ENCODE results near the gene CHCHD3. TPM values are rescaled to one million over a fixed set of nuclear protein-coding genes. Genes with fewer than 3 reads are reported as not detected.

The CHCHD3 gene
- total RNA-seq, 4 donors from 2014 or later, result 27.9 to 39.0 (median 34.5) TPM

- DNase-seq (ENCODE audit: low spot score in 2 of 2), result no peak
- H3K4me3 ChIP-seq (ENCODE audit: low read depth, poor library complexity, severe bottlenecking), result no peak overlapping the region
- intact Hi-C loops (cut with DNase I; ENCODE audit: low total_unique reads), result no loop called here
- no peak for TF ChIP-seq POLR2A (IDR thresholded peaks at IDR 0.05)
- no peak for TF ChIP-seq CTCF (IDR thresholded peaks at IDR 0.05)
Observed at GRCh38 chr7:133015888-133016287, 66.0 kb downstream of the CHCHD3 start.

- TF ChIP-seq CTCF (IDR thresholded peaks at IDR 0.05), result no peak
- TF ChIP-seq POLR2A (IDR thresholded peaks at IDR 0.05), result no peak
- no peak overlapping the region for H3K4me3 ChIP-seq (ENCODE audit: low read depth, poor library complexity, severe bottlenecking)
- intact Hi-C loops (cut with DNase I; ENCODE audit: low total_unique reads), result no loop called here
- WGBS, 2 donors, result 96 to 97% methylated on average over 5 of the region's 5 CpGs
- DNase-seq (ENCODE audit: low spot score in 2 of 2), result no peak
Observed at GRCh38 chr7:133011746-133012145, 70.1 kb downstream of the CHCHD3 start.

GRCh38 chr7:133009426-133010252, 72.3 kb downstream of the CHCHD3 start:
- DNase-seq (ENCODE audit: low spot score in 2 of 2), result no peak
- TF ChIP-seq CTCF (IDR thresholded peaks at IDR 0.05), result no peak
- no peak for TF ChIP-seq POLR2A (IDR thresholded peaks at IDR 0.05)
- H3K4me3 ChIP-seq (ENCODE audit: low read depth, poor library complexity, severe bottlenecking), result no peak overlapping the region
- WGBS, 2 donors, result 84 to 88% methylated on average over 7 of the region's 7 CpGs
- intact Hi-C loops (cut with DNase I; ENCODE audit: low total_unique reads), result no loop called here

- H3K4me3 ChIP-seq (ENCODE audit: low read depth, poor library complexity, severe bottlenecking), result no peak overlapping the region
- 70 to 75% methylated on average over 3 of the region's 3 CpGs for WGBS, 2 donors
- intact Hi-C loops (cut with DNase I; ENCODE audit: low total_unique reads), result no loop called here
- no peak for DNase-seq (ENCODE audit: low spot score in 2 of 2)
- TF ChIP-seq POLR2A (IDR thresholded peaks at IDR 0.05), result no peak
- no peak for TF ChIP-seq CTCF (IDR thresholded peaks at IDR 0.05)
Observed at GRCh38 chr7:133007961-133008360, 73.9 kb downstream of the CHCHD3 start.

DNA sequence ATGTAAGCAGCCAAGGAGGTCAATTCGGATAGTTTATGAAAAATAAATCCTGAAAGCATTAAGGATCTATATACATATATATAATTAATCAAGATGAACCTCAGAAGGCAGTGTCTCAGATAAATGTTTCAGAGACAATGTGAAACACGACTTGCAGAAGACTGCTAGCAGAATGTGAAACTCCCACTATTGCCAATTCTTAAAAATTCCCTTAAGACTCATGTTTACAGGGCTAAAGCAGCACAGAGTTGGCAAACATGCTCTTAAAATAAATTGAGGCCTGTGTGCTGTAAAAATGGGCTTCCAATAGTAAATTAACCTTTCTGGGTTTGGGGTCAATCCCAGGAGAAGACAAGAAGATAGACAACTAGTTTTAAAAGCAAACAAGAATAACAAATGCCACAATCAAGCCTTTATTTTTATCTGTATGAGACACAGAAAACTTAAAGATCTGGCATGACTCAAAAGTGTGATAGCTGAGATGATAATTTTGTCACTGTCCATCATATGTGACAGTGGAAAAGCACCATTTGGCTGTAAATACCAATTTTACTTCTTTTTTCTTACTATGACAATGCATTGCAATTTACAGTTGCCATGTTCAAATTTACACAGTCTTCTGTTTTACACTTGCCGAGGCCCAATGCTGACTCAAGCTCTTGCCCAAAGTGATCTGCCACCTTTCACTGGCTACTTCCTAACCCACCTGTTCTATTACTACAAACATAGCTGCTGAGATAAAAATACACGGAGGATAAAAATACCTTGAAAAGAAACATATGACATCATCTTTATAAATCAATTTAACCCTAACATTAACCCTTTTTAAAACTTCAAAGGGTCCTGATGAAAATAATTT, 78.6 kb downstream of the CHCHD3 start:
- WGBS, 2 donors, result 47 to 49% methylated on average over 4 of the region's 4 CpGs

More for the DNA sequence above, 78.6 kb downstream of the CHCHD3 start:
- no peak for DNase-seq (ENCODE audit: low spot score in 2 of 2)
- intact Hi-C loops (cut with DNase I; ENCODE audit: low total_unique reads), result no loop called here
- H3K4me3 ChIP-seq (ENCODE audit: low read depth, poor library complexity, severe bottlenecking), result no peak overlapping the region
- TF ChIP-seq POLR2A (IDR thresholded peaks at IDR 0.05), result no peak
- no peak for TF ChIP-seq CTCF (IDR thresholded peaks at IDR 0.05)

Measured in lower leg skin (tissue), 4 donors.